Measurements from ENCODE around the gene DNAH3. TPM values are rescaled to one million over a fixed set of nuclear protein-coding genes. Genes with fewer than 3 reads are reported as not detected.
A peak's percentile ranks its signal among the peaks of the same experiment; 100 is the strongest.
"Not testable (repeated sequence)": the region's sequence is repeated elsewhere in the genome, so short reads cannot be mapped to it uniquely, and the experiment has no call there.

DNAH3 gene
- total RNA-seq, 1 experiment from 2014 or later = not detected

- Histone ChIP-seq H3K4me1 (ENCODE audit: low read length) (no peaks in the 10 kb centered on the region), H4K20me1 (ENCODE audit: insufficient read depth, low read depth, low read length) (no peaks in the 10 kb centered on the region), H2AFZ (ENCODE audit: low read length) (no peak overlapping the region), H3K27ac (ENCODE audit: low read length) (no peak overlapping the region), H3K4me2 (ENCODE audit: low read depth, low read length, poor library complexity, severe bottlenecking) (no peak overlapping the region), H3K9ac (ENCODE audit: low read length) (no peak overlapping the region), H3K36me3 (ENCODE audit: insufficient read depth, low read length) (no peaks in the 10 kb centered on the region), H3K27me3 (ENCODE audit: low read length) (no peaks in the 10 kb centered on the region), H3K9me2 (replicated peaks; ENCODE audit: insufficient read depth, low read length) (no peaks in the 10 kb centered on the region), H3K9me3 (ENCODE audit: low read length) (no peaks in the 10 kb centered on the region), H3K4me3 (ENCODE audit: low read length) (no peak overlapping the region), H3K79me2 (ENCODE audit: low read length) (no peaks in the 10 kb centered on the region)
- no peak for DNase-seq
Measured at GRCh38 chr16:21128991-21129390, 21.7 kb downstream of the DNAH3 start.

- H3K79me2 ChIP-seq (ENCODE audit: low read length) = peaks cover 6% of the 10 kb centered on the region; the same call in 1 of the 2 replicates
- no peaks in the 10 kb centered on the region for H3K4me1 ChIP-seq (ENCODE audit: low read length)
- H3K27me3 ChIP-seq (ENCODE audit: low read length) = no peaks in the 10 kb centered on the region
- no peaks in the 10 kb centered on the region for H3K9me3 ChIP-seq (ENCODE audit: low read length)
- H3K4me3 ChIP-seq (ENCODE audit: low read length) = no peak overlapping the region
- no peak overlapping the region for H3K27ac ChIP-seq (ENCODE audit: low read length)
- no peaks in the 10 kb centered on the region for H4K20me1 ChIP-seq (ENCODE audit: insufficient read depth, low read depth, low read length)
- H3K9me2 ChIP-seq (replicated peaks; ENCODE audit: insufficient read depth, low read length) = no peaks in the 10 kb centered on the region
- DNase-seq = no peak
- H3K9ac ChIP-seq (ENCODE audit: low read length) = no peak overlapping the region
- H2AFZ ChIP-seq (ENCODE audit: low read length) = no peak overlapping the region
- no peak overlapping the region for H3K4me2 ChIP-seq (ENCODE audit: low read depth, low read length, poor library complexity, severe bottlenecking)
- peaks cover 4% of the 10 kb centered on the region; the same call in 1 of the 2 replicates for H3K36me3 ChIP-seq (ENCODE audit: insufficient read depth, low read length)
Measured at GRCh38 chr16:21126518-21126917, 24.1 kb downstream of the DNAH3 start.

- Histone ChIP-seq H3K79me2 (ENCODE audit: low read length) (peaks cover 14% of the 10 kb centered on the region; the same call in 1 of the 2 replicates), H3K9me2 (replicated peaks; ENCODE audit: insufficient read depth, low read length) (no peaks in the 10 kb centered on the region), H2AFZ (ENCODE audit: low read length) (no peak overlapping the region), H3K4me2 (ENCODE audit: low read depth, low read length, poor library complexity, severe bottlenecking) (no peak overlapping the region), H3K9ac (ENCODE audit: low read length) (no peak overlapping the region), H3K27ac (ENCODE audit: low read length) (no peak overlapping the region), H4K20me1 (ENCODE audit: insufficient read depth, low read depth, low read length) (no peaks in the 10 kb centered on the region), H3K36me3 (ENCODE audit: insufficient read depth, low read length) (peaks cover 4% of the 10 kb centered on the region; the same call in 1 of the 2 replicates), H3K9me3 (ENCODE audit: low read length) (no peaks in the 10 kb centered on the region), H3K27me3 (ENCODE audit: low read length) (no peaks in the 10 kb centered on the region), H3K4me1 (ENCODE audit: low read length) (no peaks in the 10 kb centered on the region), H3K4me3 (ENCODE audit: low read length) (no peak overlapping the region)
- no peak for DNase-seq
Measured at GRCh38 chr16:21125191-21125590, 25.5 kb downstream of the DNAH3 start.

- H3K4me2 ChIP-seq (ENCODE audit: low read depth, low read length, poor library complexity, severe bottlenecking) = no peak overlapping the region
- no peaks in the 10 kb centered on the region for H3K27me3 ChIP-seq (ENCODE audit: low read length)
- no peak overlapping the region for H2AFZ ChIP-seq (ENCODE audit: low read length)
- H3K9me2 ChIP-seq (replicated peaks; ENCODE audit: insufficient read depth, low read length) = no peaks in the 10 kb centered on the region
- peaks cover 27% of the 10 kb centered on the region for H3K36me3 ChIP-seq (ENCODE audit: insufficient read depth, low read length)
- no peak overlapping the region for H3K4me3 ChIP-seq (ENCODE audit: low read length)
- H3K9me3 ChIP-seq (ENCODE audit: low read length) = no peaks in the 10 kb centered on the region
- no peak overlapping the region for H3K9ac ChIP-seq (ENCODE audit: low read length)
- H4K20me1 ChIP-seq (ENCODE audit: insufficient read depth, low read depth, low read length) = no peaks in the 10 kb centered on the region
- peaks cover 48% of the 10 kb centered on the region for H3K79me2 ChIP-seq (ENCODE audit: low read length)
- H3K27ac ChIP-seq (ENCODE audit: low read length) = no peak overlapping the region
- no peak for DNase-seq
- H3K4me1 ChIP-seq (ENCODE audit: low read length) = peaks cover 12% of the 10 kb centered on the region
Measured at GRCh38 chr16:21120976-21121520, 29.6 kb downstream of the DNAH3 start.

GRCh38 chr16:21117567-21117966, 33.1 kb downstream of the DNAH3 start:
- Histone ChIP-seq H3K79me2 (ENCODE audit: low read length) (peaks cover 46% of the 10 kb centered on the region), H3K9me3 (ENCODE audit: low read length) (no peaks in the 10 kb centered on the region), H4K20me1 (ENCODE audit: insufficient read depth, low read depth, low read length) (no peaks in the 10 kb centered on the region), H3K27me3 (ENCODE audit: low read length) (no peaks in the 10 kb centered on the region), H3K4me1 (ENCODE audit: low read length) (peaks cover 14% of the 10 kb centered on the region), H3K36me3 (ENCODE audit: insufficient read depth, low read length) (peaks cover 27% of the 10 kb centered on the region), H2AFZ (ENCODE audit: low read length) (no peak overlapping the region), H3K4me2 (ENCODE audit: low read depth, low read length, poor library complexity, severe bottlenecking) (peak overlapping the region; percentile 74), H3K4me3 (ENCODE audit: low read length) (peak overlapping the region; percentile 69; the same call in 1 of the 2 replicates), H3K9ac (ENCODE audit: low read length) (no peak overlapping the region), H3K27ac (ENCODE audit: low read length) (no peak overlapping the region), H3K9me2 (replicated peaks; ENCODE audit: insufficient read depth, low read length) (no peaks in the 10 kb centered on the region)
- no peak for DNase-seq

GRCh38 chr16:21116148-21116693, 34.4 kb downstream of the DNAH3 start:
- Histone ChIP-seq H3K79me2 (ENCODE audit: low read length) (peaks cover 46% of the 10 kb centered on the region), H3K4me1 (ENCODE audit: low read length) (peaks cover 14% of the 10 kb centered on the region), H3K9me3 (ENCODE audit: low read length) (no peaks in the 10 kb centered on the region), H3K9me2 (replicated peaks; ENCODE audit: insufficient read depth, low read length) (no peaks in the 10 kb centered on the region), H3K4me3 (ENCODE audit: low read length) (peak overlapping the region; percentile 69), H2AFZ (ENCODE audit: low read length) (peak overlapping the region; percentile 53), H3K4me2 (ENCODE audit: low read depth, low read length, poor library complexity, severe bottlenecking) (peak overlapping the region; percentile 74), H3K27ac (ENCODE audit: low read length) (peak overlapping the region; percentile 63), H3K27me3 (ENCODE audit: low read length) (no peaks in the 10 kb centered on the region), H3K9ac (ENCODE audit: low read length) (peak overlapping the region; percentile 70), H3K36me3 (ENCODE audit: insufficient read depth, low read length) (peaks cover 23% of the 10 kb centered on the region), H4K20me1 (ENCODE audit: insufficient read depth, low read depth, low read length) (no peaks in the 10 kb centered on the region)
- peak; percentile 94 for DNase-seq

GRCh38 chr16:21115551-21115950, 35.1 kb downstream of the DNAH3 start:
- not testable (repeated sequence) for H3K27me3 ChIP-seq (ENCODE audit: low read length); H3K9me3 ChIP-seq (ENCODE audit: low read length); H3K27ac ChIP-seq (ENCODE audit: low read length); H3K9me2 ChIP-seq (replicated peaks; ENCODE audit: insufficient read depth, low read length); DNase-seq; H4K20me1 ChIP-seq (ENCODE audit: insufficient read depth, low read depth, low read length)
- peak overlapping the region; percentile 53; the same call in 1 of the 2 replicates for H2AFZ ChIP-seq (ENCODE audit: low read length)
- H3K9ac ChIP-seq (ENCODE audit: low read length) = 0 out of 2 replicates have a peak overlapping the region, but pooled peaks have one; percentile 20
- peaks cover 14% of the 10 kb centered on the region for H3K4me1 ChIP-seq (ENCODE audit: low read length)
- peaks cover 23% of the 10 kb centered on the region for H3K36me3 ChIP-seq (ENCODE audit: insufficient read depth, low read length)
- H3K4me3 ChIP-seq (ENCODE audit: low read length) = peak overlapping the region; percentile 69; the same call in 1 of the 2 replicates
- peaks cover 40% of the 10 kb centered on the region for H3K79me2 ChIP-seq (ENCODE audit: low read length)
- peak overlapping the region; percentile 74 for H3K4me2 ChIP-seq (ENCODE audit: low read depth, low read length, poor library complexity, severe bottlenecking)

GRCh38 chr16:21103941-21104860, 46.4 kb downstream of the DNAH3 start:
- Histone ChIP-seq H3K27me3 (ENCODE audit: low read length) (no peaks in the 10 kb centered on the region), H4K20me1 (ENCODE audit: insufficient read depth, low read depth, low read length) (no peaks in the 10 kb centered on the region), H3K9ac (ENCODE audit: low read length) (no peak overlapping the region), H3K4me2 (ENCODE audit: low read depth, low read length, poor library complexity, severe bottlenecking) (no peak overlapping the region), H3K9me2 (replicated peaks; ENCODE audit: insufficient read depth, low read length) (no peaks in the 10 kb centered on the region), H2AFZ (ENCODE audit: low read length) (no peak overlapping the region), H3K4me3 (ENCODE audit: low read length) (no peak overlapping the region), H3K4me1 (ENCODE audit: low read length) (no peaks in the 10 kb centered on the region), H3K27ac (ENCODE audit: low read length) (no peak overlapping the region), H3K36me3 (ENCODE audit: insufficient read depth, low read length) (no peaks in the 10 kb centered on the region), H3K9me3 (ENCODE audit: low read length) (no peaks in the 10 kb centered on the region), H3K79me2 (ENCODE audit: low read length) (no peaks in the 10 kb centered on the region)
- no peak for DNase-seq

All from Karpas-422 (cell line).